ENCODE measurements around the gene HTR3B. TPM values are rescaled to one million over a fixed set of nuclear protein-coding genes. Genes with fewer than 3 reads are reported as not detected.
"Not testable (repeated sequence)": the region's sequence is repeated elsewhere in the genome, so short reads cannot be mapped to it uniquely, and the experiment has no call there.

Gene HTR3B
- total RNA-seq, 2 experiments from 2014 or later: not detected

GRCh38 chr11:113896156-113896879, 8.3 kb upstream of the HTR3B start:
- ATAC-seq (ENCODE audit: low read depth): peak; percentile 65
- peaks cover 5% of the 10 kb centered on the region for H3K4me1 Mint-ChIP-seq
- no peaks in the 10 kb centered on the region for H3K27me3 Mint-ChIP-seq
- DNase-seq: no peak
- no peak overlapping the region for H3K4me3 Mint-ChIP-seq
- POLR2A ChIA-PET: interaction anchor here (0.6 kb wide), 1 partner anchor 279 kb away, joined by 3 read pairs; no protein-coding TSS in a partner anchor
- H3K27ac Mint-ChIP-seq: no peak overlapping the region
- H3K36me3 Mint-ChIP-seq: no peaks in the 10 kb centered on the region
- H3K9me3 Mint-ChIP-seq: no peaks in the 10 kb centered on the region

- no peak for ATAC-seq (ENCODE audit: low read depth)
- POLR2A ChIA-PET: no interaction called here
- Mint-ChIP-seq H3K27me3 (peaks cover 12% of the 10 kb centered on the region), H3K9me3 (no peaks in the 10 kb centered on the region), H3K4me1 (peaks cover 1% of the 10 kb centered on the region), H3K27ac (no peak overlapping the region), H3K4me3 (no peak overlapping the region), H3K36me3 (no peaks in the 10 kb centered on the region)
- no peak for DNase-seq
These were observed 3.5 kb upstream of the HTR3B start for GRCh38 chr11:113901141-113901540.

- Mint-ChIP-seq H3K4me1 (no peaks in the 10 kb centered on the region), H3K27me3 (peaks cover 19% of the 10 kb centered on the region), H3K9me3 (no peaks in the 10 kb centered on the region), H3K4me3 (no peak overlapping the region), H3K36me3 (no peaks in the 10 kb centered on the region), H3K27ac (no peak overlapping the region)
- no peak for DNase-seq
- POLR2A ChIA-PET: no interaction called here
- no peak for ATAC-seq (ENCODE audit: low read depth)
These were observed 1.4 kb downstream of the HTR3B start for GRCh38 chr11:113906038-113906437.

DNA sequence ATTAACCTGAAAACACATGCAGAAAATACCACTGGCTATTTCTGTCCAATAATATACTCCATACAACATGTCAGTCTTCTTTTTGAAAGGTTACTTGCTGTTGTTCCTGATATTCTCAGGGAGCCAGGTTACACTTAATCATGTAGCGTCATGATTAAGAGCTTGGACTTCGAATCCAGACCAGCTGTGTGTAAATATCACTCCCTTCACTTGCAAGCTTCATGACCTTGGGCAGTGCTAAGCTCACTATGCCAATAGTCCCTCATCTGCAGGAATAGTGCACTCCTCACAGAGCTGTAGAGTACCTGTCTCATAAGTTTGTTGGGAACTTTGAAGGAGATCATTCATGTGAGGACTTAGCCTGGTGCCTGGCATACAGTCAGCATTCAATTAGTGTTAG, 1.9 kb downstream of the HTR3B start:
- peaks cover 19% of the 10 kb centered on the region for H3K27me3 Mint-ChIP-seq
- no peaks in the 10 kb centered on the region for H3K9me3 Mint-ChIP-seq
- no peak overlapping the region for H3K27ac Mint-ChIP-seq
- H3K4me3 Mint-ChIP-seq: no peak overlapping the region
- POLR2A ChIA-PET: no interaction called here
- H3K36me3 Mint-ChIP-seq: no peaks in the 10 kb centered on the region
- no peak for DNase-seq
- ATAC-seq (ENCODE audit: low read depth): no peak
- H3K4me1 Mint-ChIP-seq: no peaks in the 10 kb centered on the region

GRCh38 chr11:113907152-113907551, 2.6 kb downstream of the HTR3B start:
- ATAC-seq (ENCODE audit: low read depth): no peak
- POLR2A ChIA-PET: no interaction called here
- no peaks in the 10 kb centered on the region for H3K36me3 Mint-ChIP-seq
- H3K4me3 Mint-ChIP-seq: no peak overlapping the region
- peaks cover 16% of the 10 kb centered on the region for H3K27me3 Mint-ChIP-seq
- no peaks in the 10 kb centered on the region for H3K9me3 Mint-ChIP-seq
- H3K27ac Mint-ChIP-seq: no peak overlapping the region
- H3K4me1 Mint-ChIP-seq: no peaks in the 10 kb centered on the region
- DNase-seq: no peak

DNA sequence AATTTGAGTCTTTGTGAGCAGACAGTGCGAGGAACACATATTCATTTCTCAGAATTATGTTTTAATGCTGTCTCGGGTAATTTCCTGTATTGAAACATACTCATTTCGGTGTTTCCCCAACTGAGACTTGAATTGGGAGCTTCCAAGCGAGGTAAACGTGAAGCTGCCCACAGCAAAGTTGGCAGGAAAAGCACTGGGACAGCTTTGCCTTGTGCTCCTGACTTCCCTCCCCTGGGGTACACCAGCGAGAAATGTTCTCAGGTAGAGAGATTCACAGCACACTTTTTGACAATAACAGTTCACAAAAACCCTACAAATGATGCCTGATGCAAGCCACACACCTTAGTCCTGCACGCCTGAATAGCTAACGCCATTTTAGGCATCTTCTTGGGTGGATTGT, 3.1 kb downstream of the HTR3B start:
- Mint-ChIP-seq H3K4me1 (no peaks in the 10 kb centered on the region), H3K9me3 (no peaks in the 10 kb centered on the region), H3K4me3 (no peak overlapping the region), H3K27ac (no peak overlapping the region), H3K27me3 (peaks cover 16% of the 10 kb centered on the region), H3K36me3 (no peaks in the 10 kb centered on the region)
- DNase-seq: no peak
- POLR2A ChIA-PET: no interaction called here
- no peak for ATAC-seq (ENCODE audit: low read depth)

GRCh38 chr11:113908098-113908497, 3.5 kb downstream of the HTR3B start:
- POLR2A ChIA-PET: no interaction called here
- Mint-ChIP-seq H3K27me3 (peaks cover 16% of the 10 kb centered on the region), H3K9me3 (no peaks in the 10 kb centered on the region), H3K27ac (no peak overlapping the region), H3K4me1 (no peaks in the 10 kb centered on the region), H3K4me3 (no peak overlapping the region), H3K36me3 (no peaks in the 10 kb centered on the region)
- ATAC-seq (ENCODE audit: low read depth) (no peak), DNase-seq (no peak)

DNA sequence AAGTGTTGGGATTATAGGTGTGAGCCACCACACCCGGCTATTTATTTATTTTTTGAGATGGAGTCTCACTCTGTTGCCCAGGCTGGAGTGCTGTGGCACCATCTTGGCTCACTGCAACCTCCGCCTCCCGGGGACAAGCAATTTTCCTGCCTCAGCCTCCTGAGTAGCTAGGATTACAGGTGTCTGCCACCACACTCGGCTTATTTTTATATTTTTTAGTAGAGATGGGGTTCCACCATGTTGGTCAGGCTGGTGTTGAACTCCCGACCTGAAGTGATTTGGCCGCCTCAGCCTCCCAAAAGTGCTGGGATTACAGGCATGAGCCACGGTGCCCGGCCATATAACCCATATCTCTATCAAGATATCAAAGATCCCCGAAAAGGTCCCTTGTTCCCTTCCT, 6.9 kb downstream of the HTR3B start:
- H3K36me3 Mint-ChIP-seq; POLR2A ChIA-PET; H3K4me3 Mint-ChIP-seq; ATAC-seq (ENCODE audit: low read depth); H3K4me1 Mint-ChIP-seq; H3K9me3 Mint-ChIP-seq; H3K27ac Mint-ChIP-seq; H3K27me3 Mint-ChIP-seq; DNase-seq: not testable (repeated sequence)

- DNase-seq (no peak), ATAC-seq (ENCODE audit: low read depth) (no peak)
- Mint-ChIP-seq H3K4me1 (no peaks in the 10 kb centered on the region), H3K27me3 (peaks cover 16% of the 10 kb centered on the region), H3K9me3 (no peaks in the 10 kb centered on the region), H3K4me3 (no peak overlapping the region), H3K27ac (no peak overlapping the region), H3K36me3 (no peaks in the 10 kb centered on the region)
- POLR2A ChIA-PET: no interaction called here
These were observed 19.0 kb downstream of the HTR3B start for GRCh38 chr11:113923572-113923971.

DNA sequence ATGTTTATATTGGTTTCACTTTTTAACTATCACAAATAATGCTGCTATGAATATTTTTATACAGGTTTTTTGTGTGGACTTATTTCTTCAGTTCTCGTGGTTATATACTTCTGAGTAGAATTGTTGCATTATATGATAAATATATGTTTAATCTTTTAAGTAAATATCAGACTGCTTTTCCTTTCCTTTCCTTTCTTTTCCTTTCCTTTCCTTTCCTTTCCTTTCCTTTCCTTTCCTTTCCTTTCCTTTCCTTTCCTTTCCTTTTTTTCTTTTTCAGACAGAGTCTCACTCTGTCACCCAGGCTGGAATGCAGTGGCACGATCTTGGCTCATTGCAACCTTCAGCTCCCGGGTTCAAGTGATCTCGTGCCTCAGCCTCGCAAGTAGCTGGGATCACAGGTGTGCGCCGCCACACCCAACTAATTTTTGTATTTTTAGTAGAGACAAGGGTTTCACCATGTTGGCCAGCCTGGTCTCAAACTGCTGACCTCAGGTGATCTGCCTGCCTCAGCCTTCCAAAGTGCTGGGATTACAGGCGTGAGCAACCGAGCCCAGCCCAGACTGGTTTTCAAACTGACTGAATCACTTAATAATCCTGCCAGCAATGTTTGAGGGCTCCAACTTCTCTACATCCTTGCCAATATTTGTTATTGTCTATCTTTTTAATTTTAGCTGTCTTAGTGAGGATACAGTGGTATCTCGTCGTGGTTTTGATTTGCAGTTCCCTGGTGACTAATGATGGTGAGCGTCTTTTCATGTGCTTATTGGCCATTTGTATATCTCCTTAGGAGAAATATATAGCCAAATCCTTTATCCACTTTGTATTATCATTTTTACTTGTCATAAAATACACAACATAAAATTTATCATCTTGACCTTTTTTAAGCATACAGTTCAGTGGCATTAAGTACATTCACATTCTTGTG, 21.9 kb downstream of the HTR3B start:
- no peak overlapping the region for H3K4me3 Mint-ChIP-seq
- no peak overlapping the region for H3K27ac Mint-ChIP-seq
- ATAC-seq (ENCODE audit: low read depth) (no peak), DNase-seq (no peak)
- no peaks in the 10 kb centered on the region for H3K9me3 Mint-ChIP-seq
- no peaks in the 10 kb centered on the region for H3K4me1 Mint-ChIP-seq
- peaks cover 24% of the 10 kb centered on the region for H3K27me3 Mint-ChIP-seq
- no peaks in the 10 kb centered on the region for H3K36me3 Mint-ChIP-seq
- POLR2A ChIA-PET: no interaction called here

- DNase-seq (no peak), ATAC-seq (ENCODE audit: low read depth) (no peak)
- Mint-ChIP-seq H3K27me3 (peaks cover 30% of the 10 kb centered on the region), H3K4me1 (no peaks in the 10 kb centered on the region), H3K4me3 (no peak overlapping the region), H3K27ac (no peak overlapping the region), H3K36me3 (no peaks in the 10 kb centered on the region), H3K9me3 (no peaks in the 10 kb centered on the region)
- POLR2A ChIA-PET: no interaction called here
These were observed 23.7 kb downstream of the HTR3B start for GRCh38 chr11:113928311-113928710.

DNA sequence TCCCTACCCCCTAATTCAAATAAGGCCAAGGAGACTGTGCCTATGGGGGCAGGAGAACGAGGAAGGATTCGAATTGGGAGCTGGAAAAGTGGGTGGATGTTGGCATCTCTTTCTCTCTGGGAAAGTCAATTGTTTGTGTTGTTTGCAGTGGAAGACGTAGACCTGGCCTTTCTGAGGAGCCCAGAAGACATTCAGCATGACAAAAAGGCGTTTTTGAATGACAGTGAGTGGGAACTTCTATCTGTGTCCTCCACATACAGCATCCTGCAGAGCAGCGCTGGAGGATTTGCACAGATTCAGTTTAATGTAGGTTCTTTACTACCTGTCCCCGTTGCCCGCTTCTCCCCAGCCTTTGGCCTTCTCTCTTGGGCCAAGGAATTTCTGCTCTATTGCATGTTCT, 28.2 kb downstream of the HTR3B start:
- ATAC-seq (ENCODE audit: low read depth) (no peak), DNase-seq (no peak)
- H3K36me3 Mint-ChIP-seq: no peaks in the 10 kb centered on the region
- H3K27ac Mint-ChIP-seq: no peak overlapping the region
- H3K27me3 Mint-ChIP-seq: peaks cover 36% of the 10 kb centered on the region
- POLR2A ChIA-PET: no interaction called here
- no peak overlapping the region for H3K4me3 Mint-ChIP-seq
- no peaks in the 10 kb centered on the region for H3K4me1 Mint-ChIP-seq
- H3K9me3 Mint-ChIP-seq: no peaks in the 10 kb centered on the region

DNA sequence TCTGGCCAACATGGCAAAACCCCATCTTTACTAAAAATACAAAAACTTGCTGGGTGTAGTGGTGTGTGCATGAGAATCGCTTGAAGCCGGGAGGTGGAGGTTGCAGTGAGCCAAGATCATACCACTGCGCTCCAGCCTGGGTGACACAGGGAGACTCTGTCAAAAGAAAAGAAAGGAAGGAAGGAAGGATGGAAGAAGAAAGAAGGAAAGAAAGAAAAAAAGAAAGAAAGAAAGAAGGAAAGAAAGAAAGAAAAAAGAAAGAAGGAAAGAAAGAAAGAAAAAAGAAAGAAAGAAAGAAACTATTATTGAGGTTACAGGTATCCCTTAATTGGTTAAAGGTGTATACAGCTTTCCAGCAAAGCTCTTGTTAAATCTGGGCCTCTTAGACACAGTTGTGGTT, 29.6 kb downstream of the HTR3B start:
- H3K4me3 Mint-ChIP-seq; POLR2A ChIA-PET; ATAC-seq (ENCODE audit: low read depth); H3K4me1 Mint-ChIP-seq; H3K36me3 Mint-ChIP-seq; H3K9me3 Mint-ChIP-seq; H3K27ac Mint-ChIP-seq; DNase-seq: not testable (repeated sequence)
- H3K27me3 Mint-ChIP-seq: peaks cover 30% of the 10 kb centered on the region

- POLR2A ChIA-PET: no interaction called here
- Mint-ChIP-seq H3K27ac (no peak overlapping the region), H3K27me3 (peaks cover 29% of the 10 kb centered on the region), H3K4me3 (no peak overlapping the region), H3K9me3 (no peaks in the 10 kb centered on the region), H3K36me3 (no peaks in the 10 kb centered on the region), H3K4me1 (no peaks in the 10 kb centered on the region)
- no peak for ATAC-seq (ENCODE audit: low read depth)
- DNase-seq: no peak
These were observed 30.2 kb downstream of the HTR3B start for GRCh38 chr11:113934761-113935160.

All from activated naive CD8-positive, alpha-beta T cell treated with anti-CD3 and anti-CD28 coated beads, Interleukin-2, amount 10 ng/mL, durations not matched to agents 7 days and 5 days (primary cell).